Astrocyte (in vitro differentiated cells and primary cell): ENCODE measurements around the gene TAL2. TPM values are rescaled to one million over a fixed set of nuclear protein-coding genes. Genes with fewer than 3 reads are reported as not detected.
A peak's percentile ranks its signal among the peaks of the same experiment; 100 is the strongest.

ENCODE experiments used
- DNase-seq: peaks from one replicate; pipeline ENCODE4 v3.0.0-alpha.2; 2010; ENCODE audit warnings: low read depth
- FAIRE-seq: peaks from 2 replicates; lab custom pipeline; 2011; peaks lifted over from hg19 to GRCh38; lab: Jason Lieb, UNC
- H2AFZ ChIP-seq: 2 replicates; pipeline ENCODE4 v1.6.0; 2012; ENCODE audit warnings: low read depth, low read length, inconsistent platforms
- H3K27ac ChIP-seq: 2 replicates; pipeline ENCODE4 v1.5.1; 2011; ENCODE audit warnings: low read depth, low read length, inconsistent platforms
- H3K27me3 ChIP-seq: 2 replicates; pipeline ENCODE4 v1.6.0; 2011; ENCODE audit warnings: low read length, inconsistent platforms; ENCODE audit not compliant: insufficient read depth
- H3K36me3 ChIP-seq: 2 replicates; pipeline ENCODE4 v1.5.1; 2011; ENCODE audit warnings: low read length, inconsistent platforms; ENCODE audit not compliant: insufficient read depth
- H3K4me1 ChIP-seq: 2 replicates; pipeline ENCODE4 v1.5.1; 2011; ENCODE audit warnings: low read length, inconsistent platforms; ENCODE audit not compliant: insufficient read depth
- H3K4me2 ChIP-seq: 2 replicates; pipeline ENCODE4 v1.6.0; 2012; ENCODE audit warnings: low read length, inconsistent platforms
- H3K4me3 ChIP-seq: 2 replicates; pipeline ENCODE4 v1.5.1; 2011; ENCODE audit warnings: low read depth, mild to moderate bottlenecking, low read length, inconsistent platforms; ENCODE audit not compliant: insufficient read depth
- H3K79me2 ChIP-seq: 2 replicates; pipeline ENCODE4 v1.6.0; 2012; ENCODE audit warnings: mild to moderate bottlenecking, low read length, inconsistent platforms; ENCODE audit not compliant: insufficient read depth
- H3K9ac ChIP-seq: 2 replicates; pipeline ENCODE4 v1.6.0; 2012; ENCODE audit warnings: mild to moderate bottlenecking, low read length, inconsistent platforms
- H3K9me3 ChIP-seq: 2 replicates; pipeline ENCODE4 v1.5.1; 2012; ENCODE audit warnings: low read depth, mild to moderate bottlenecking, low read length, inconsistent platforms; ENCODE audit not compliant: insufficient read depth
- H4K20me1 ChIP-seq: 2 replicates; pipeline ENCODE4 v1.6.0; 2012; ENCODE audit warnings: low read length, inconsistent platforms; ENCODE audit not compliant: insufficient read depth
- H3K27ac Mint-ChIP-seq: one replicate; pipeline ENCODE4 v1.8.0; 2021; ENCODE audit warnings: mild to moderate bottlenecking, mixed read lengths; ENCODE audit not compliant: unreplicated experiment
- H3K27me3 Mint-ChIP-seq: one replicate; pipeline ENCODE4 v1.8.0; 2021; ENCODE audit warnings: low read depth, mixed read lengths; ENCODE audit not compliant: unreplicated experiment
- H3K36me3 Mint-ChIP-seq: one replicate; pipeline ENCODE4 v1.8.0; 2021; ENCODE audit warnings: low read depth, mixed read lengths; ENCODE audit not compliant: unreplicated experiment
- H3K4me1 Mint-ChIP-seq: one replicate; pipeline ENCODE4 v1.8.0; 2021; ENCODE audit warnings: low read depth, mixed read lengths; ENCODE audit not compliant: unreplicated experiment
- H3K4me3 Mint-ChIP-seq: one replicate; pipeline ENCODE4 v1.8.0; 2021; ENCODE audit warnings: mild to moderate bottlenecking, moderate library complexity, mixed read lengths; ENCODE audit not compliant: unreplicated experiment
- H3K9me3 Mint-ChIP-seq: one replicate; pipeline ENCODE4 v1.8.0; 2021; ENCODE audit warnings: mild to moderate bottlenecking, mixed read lengths; ENCODE audit not compliant: unreplicated experiment
- EZH2 ChIP-seq: IDR thresholded peaks from 2 replicates; pipeline ENCODE4 v1.6.1; 2012; ENCODE audit warnings: mild to moderate bottlenecking, low read length, inconsistent platforms; ENCODE audit not compliant: insufficient read depth
- total RNA-seq: library from RNA; stranded (reverse); gene quantifications from 2 replicates; pipeline ENCODE4 v1.2.1, GENCODE V29; 2021
- TF ChIP-seq, protein P1 (sequence below): IDR thresholded peaks from 2 replicates; pipeline ENCODE4 v1.5.1; 2011; ENCODE audit warnings: low read depth, mild to moderate bottlenecking, inconsistent platforms, low read length, moderate library complexity; ENCODE audit not compliant: insufficient read depth

The TAL2 gene
- total RNA-seq, 1 donor from 2014 or later = not detected

DNA sequence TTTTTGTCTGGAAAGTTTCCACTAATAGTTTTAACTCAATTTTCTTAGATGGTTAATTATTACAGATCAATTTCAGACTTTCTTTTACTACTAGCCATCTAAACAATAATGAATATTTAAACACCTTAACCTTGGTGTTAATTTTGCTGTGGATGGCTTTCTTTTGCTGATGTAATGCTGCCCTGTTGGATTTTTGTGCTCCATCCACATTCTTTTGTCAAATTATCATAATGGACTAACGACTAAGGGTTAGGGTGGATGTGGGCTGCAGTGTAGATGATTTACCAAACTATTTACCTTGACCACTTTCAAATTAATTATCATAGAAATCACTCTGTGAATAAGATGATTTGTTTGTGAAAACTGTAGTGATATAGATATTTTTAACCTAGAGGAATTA is 16.5 kb downstream of the TAL2 start:
- H3K9me3 ChIP-seq = no peaks in the 10 kb centered on the region
- Mint-ChIP-seq H3K4me3 (no peak overlapping the region), H3K9me3 (no peaks in the 10 kb centered on the region), H3K36me3 (no peaks in the 10 kb centered on the region), H3K4me1 (no peaks in the 10 kb centered on the region), H3K27me3 (peaks cover 3% of the 10 kb centered on the region), H3K27ac (no peak overlapping the region)
- no peak overlapping the region for H3K27ac ChIP-seq
- TF ChIP-seq, protein P1, sequence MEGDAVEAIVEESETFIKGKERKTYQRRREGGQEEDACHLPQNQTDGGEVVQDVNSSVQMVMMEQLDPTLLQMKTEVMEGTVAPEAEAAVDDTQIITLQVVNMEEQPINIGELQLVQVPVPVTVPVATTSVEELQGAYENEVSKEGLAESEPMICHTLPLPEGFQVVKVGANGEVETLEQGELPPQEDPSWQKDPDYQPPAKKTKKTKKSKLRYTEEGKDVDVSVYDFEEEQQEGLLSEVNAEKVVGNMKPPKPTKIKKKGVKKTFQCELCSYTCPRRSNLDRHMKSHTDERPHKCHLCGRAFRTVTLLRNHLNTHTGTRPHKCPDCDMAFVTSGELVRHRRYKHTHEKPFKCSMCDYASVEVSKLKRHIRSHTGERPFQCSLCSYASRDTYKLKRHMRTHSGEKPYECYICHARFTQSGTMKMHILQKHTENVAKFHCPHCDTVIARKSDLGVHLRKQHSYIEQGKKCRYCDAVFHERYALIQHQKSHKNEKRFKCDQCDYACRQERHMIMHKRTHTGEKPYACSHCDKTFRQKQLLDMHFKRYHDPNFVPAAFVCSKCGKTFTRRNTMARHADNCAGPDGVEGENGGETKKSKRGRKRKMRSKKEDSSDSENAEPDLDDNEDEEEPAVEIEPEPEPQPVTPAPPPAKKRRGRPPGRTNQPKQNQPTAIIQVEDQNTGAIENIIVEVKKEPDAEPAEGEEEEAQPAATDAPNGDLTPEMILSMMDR = no peak
- no peak for TF ChIP-seq EZH2
- H2AFZ ChIP-seq = no peak overlapping the region
- FAIRE-seq = no peak
- H3K79me2 ChIP-seq = no peaks in the 10 kb centered on the region
- H3K27me3 ChIP-seq = no peaks in the 10 kb centered on the region
- H3K4me2 ChIP-seq = no peak overlapping the region
- no peak overlapping the region for H3K4me3 ChIP-seq
- H3K36me3 ChIP-seq = no peaks in the 10 kb centered on the region
- no peak for DNase-seq
- H3K9ac ChIP-seq = no peak overlapping the region
- H3K4me1 ChIP-seq = no peaks in the 10 kb centered on the region
- H4K20me1 ChIP-seq = no peaks in the 10 kb centered on the region

DNA sequence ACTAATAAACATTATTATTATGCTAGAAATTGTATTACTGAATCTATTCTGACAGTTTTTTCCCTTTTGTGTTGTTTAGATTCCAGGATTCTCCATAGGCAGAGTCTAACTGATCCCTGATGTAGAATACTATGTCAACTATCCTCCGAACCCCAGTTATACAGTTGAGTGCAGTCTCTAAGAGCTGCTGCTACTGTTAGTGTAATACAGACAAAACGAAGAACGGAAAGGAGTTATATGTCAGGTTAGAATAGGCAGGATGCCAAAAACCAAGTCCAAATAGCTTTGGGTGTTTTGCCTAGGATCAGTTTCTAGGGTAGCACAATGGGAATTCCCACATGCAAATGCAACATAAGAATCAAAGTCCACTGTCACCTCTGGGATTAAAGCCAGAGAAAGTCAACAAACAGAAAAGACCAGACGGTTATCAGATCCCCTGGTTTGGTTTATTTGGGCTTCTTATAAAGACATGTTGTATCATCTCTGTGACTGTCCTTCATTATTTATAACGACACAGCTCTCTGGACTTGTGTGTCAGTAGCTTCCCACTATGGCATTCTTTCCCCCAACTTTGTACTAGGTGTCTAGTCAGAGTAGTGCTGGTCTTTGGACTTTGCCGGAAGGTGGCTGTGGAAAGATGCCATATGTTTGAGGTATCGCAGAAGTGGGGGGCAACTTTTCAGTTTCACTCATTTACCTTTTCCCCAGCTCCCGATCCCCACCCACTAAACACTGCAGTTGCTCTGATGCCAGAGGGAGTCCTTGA is 17.2 kb downstream of the TAL2 start:
- H4K20me1 ChIP-seq = no peaks in the 10 kb centered on the region
- H3K9me3 ChIP-seq = no peaks in the 10 kb centered on the region
- Mint-ChIP-seq H3K27me3 (peaks cover 3% of the 10 kb centered on the region), H3K9me3 (no peaks in the 10 kb centered on the region), H3K4me1 (no peaks in the 10 kb centered on the region), H3K4me3 (no peak overlapping the region), H3K36me3 (no peaks in the 10 kb centered on the region), H3K27ac (no peak overlapping the region)
- H3K4me3 ChIP-seq = no peak overlapping the region
- no peaks in the 10 kb centered on the region for H3K4me1 ChIP-seq
- no peaks in the 10 kb centered on the region for H3K79me2 ChIP-seq
- H3K36me3 ChIP-seq = no peaks in the 10 kb centered on the region
- DNase-seq (no peak), FAIRE-seq (no peak)
- H3K27me3 ChIP-seq = no peaks in the 10 kb centered on the region
- H2AFZ ChIP-seq = no peak overlapping the region
- no peak for TF ChIP-seq EZH2
- TF ChIP-seq, protein P1 = no peak
- H3K27ac ChIP-seq = no peak overlapping the region
- H3K4me2 ChIP-seq = no peak overlapping the region
- H3K9ac ChIP-seq = no peak overlapping the region

DNA sequence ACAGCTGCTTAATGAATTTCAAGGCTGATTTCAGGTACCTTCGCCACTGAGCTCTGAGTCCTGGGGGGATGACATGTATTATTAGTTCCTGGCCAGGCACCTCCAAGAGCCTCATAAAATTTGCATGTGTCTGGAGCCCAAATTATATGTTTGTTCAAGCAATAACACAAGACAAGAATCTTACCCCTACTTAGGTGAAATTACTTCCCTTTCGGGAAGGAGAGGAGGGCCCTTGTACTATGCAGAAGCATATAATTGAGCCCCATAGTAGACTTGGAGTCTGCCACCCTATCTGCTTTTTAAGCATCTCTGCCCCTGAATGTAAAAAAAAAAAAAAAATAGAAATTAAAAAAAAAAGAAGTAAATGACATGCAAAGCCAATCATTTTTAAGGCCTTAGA is 19.1 kb downstream of the TAL2 start:
- DNase-seq = no peak
- Mint-ChIP-seq H3K9me3 (no peaks in the 10 kb centered on the region), H3K27ac (peak overlapping the region; percentile 34), H3K36me3 (no peaks in the 10 kb centered on the region), H3K4me3 (no peak overlapping the region), H3K27me3 (peaks cover 3% of the 10 kb centered on the region), H3K4me1 (no peaks in the 10 kb centered on the region)
- no peak for FAIRE-seq
- no peaks in the 10 kb centered on the region for H3K79me2 ChIP-seq
- no peak for TF ChIP-seq EZH2
- TF ChIP-seq, protein P1 = no peak
- H4K20me1 ChIP-seq = no peaks in the 10 kb centered on the region
- no peaks in the 10 kb centered on the region for H3K27me3 ChIP-seq
- no peak overlapping the region for H2AFZ ChIP-seq
- H3K4me3 ChIP-seq = no peak overlapping the region
- no peak overlapping the region for H3K9ac ChIP-seq
- H3K4me1 ChIP-seq = no peaks in the 10 kb centered on the region
- no peak overlapping the region for H3K4me2 ChIP-seq
- no peaks in the 10 kb centered on the region for H3K9me3 ChIP-seq
- no peaks in the 10 kb centered on the region for H3K36me3 ChIP-seq
- no peak overlapping the region for H3K27ac ChIP-seq
